Activated CD4-positive, alpha-beta T cell treated with anti-CD3 and anti-CD28 coated beads, Interleukin-10, Interleukin-2, amounts not matched to agents 100 ng/mL and 50 ng/mL, durations not matched to agents 16 hours and 8 hours (primary cell): ENCODE measurements around the gene PCP2.

Source experiments
- DNase-seq: peaks from one replicate; pipeline ENCODE4 v3.0.0-alpha.2; 2020

The PCP2 gene

DNA sequence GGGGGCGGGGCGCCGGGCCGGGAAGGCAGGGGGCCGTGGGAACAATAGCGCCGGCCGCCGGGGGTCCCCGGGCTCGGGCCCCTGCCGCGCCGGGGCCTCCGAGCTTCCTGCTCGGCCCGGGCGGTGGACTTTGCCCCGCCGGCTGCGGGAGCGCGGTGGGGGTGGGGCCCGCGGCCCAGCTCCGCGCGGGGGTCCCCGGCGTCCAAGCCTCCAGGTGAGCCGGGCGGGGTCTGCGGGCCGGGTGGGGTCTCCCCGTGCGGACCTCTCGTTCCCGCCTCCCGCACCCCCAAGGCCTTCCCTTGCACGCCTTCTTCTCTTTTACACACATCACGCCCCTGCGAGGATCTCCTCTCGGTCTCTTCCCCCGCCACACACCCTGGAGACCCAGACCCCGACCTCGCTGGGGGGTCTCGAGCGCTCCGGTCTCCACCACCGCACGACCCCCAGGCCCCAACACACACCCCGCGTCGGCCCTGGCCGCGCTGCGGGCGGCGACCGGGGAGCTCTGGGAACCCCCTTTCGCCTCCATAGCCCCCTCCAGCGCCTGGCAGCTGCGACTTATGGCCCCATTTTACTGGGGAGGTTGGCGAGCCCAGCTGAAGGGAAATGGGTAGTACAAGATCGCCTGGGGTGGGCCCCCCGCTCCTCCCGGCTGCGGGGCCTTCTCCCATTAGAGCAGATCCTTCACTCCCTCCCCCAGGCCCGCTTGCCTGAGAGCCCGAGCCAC is 37.1 kb downstream of the PCP2 start:
- DNase-seq, result no peak

DNA sequence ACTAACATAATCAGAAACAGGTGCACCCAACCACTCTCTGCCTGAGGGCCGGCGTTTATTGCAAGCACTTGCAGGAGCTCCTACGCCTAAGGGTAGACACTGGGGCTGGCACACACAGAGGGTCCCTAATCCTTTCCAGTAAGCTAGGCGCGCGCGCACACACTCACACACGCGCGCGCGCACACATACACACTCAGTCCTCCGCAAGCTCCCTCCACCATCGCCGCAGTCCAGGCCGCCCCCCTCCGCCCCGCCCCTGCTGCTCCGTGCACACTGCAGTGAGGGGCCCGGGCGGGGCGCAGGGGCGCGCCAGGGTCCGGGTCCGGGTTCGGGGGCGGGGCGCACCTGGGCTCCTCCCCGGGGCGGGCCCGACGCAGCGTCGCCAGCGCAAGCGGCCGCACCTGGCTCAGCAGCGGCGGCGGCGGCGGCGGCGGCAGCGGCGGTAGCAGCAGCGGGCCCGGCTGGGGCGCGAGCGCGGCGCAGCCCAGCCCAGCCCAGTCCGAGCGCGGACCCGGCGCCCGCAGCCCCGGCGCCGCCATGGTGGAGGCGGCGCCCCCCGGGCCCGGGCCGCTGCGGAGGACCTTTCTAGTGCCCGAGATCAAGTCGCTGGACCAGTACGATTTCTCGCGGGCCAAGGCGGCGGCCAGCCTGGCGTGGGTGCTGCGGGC is 37.9 kb downstream of the PCP2 start, which contains the start of gene CAMSAP3:
TSS of gene CAMSAP3 (plus strand) at position 398 of the 668 bp plus-strand sequence. CDS start at position 538, 140 bp downstream.
- peak; percentile 34 for DNase-seq

DNA sequence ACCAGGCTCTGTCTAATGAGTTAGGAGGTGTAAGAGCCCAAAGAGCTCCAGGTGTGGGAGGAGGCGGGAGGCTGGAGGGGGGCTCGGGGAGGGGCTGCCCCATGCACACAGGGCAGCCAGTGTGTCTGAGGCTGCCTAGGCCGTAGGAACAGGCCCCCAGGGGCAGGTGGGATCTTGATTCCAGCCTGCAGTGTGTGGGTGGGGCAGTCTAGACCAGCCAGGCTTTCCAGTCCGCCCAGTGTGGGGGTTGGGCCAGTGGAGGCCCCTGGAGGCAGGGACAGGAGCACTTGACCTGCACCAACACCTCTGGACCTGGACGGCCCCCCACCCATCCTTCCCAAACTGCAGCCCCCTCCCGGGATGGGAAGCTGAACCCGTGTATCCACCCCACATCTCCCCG is 43.3 kb downstream of the PCP2 start:
- DNase-seq, result no peak

DNA sequence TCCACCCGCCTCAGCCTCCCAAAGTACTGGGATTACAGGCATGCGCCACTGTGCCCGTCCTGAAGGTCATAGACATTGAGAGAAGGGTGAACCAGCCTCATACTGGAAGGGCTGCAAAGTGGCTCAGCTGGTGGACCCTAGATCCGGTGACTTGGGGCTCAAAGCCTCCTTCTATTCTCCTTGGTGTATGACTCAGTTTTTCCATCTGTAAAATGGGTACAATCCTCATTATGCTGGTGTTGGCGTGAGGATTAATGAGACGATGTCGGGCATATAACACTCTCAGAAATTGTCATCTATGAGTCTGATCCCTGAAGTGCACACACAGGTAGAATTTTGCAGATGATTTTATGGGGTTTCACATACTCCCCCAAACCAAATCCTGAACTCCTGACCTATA is 43.7 kb downstream of the PCP2 start:
- no peak for DNase-seq

DNA sequence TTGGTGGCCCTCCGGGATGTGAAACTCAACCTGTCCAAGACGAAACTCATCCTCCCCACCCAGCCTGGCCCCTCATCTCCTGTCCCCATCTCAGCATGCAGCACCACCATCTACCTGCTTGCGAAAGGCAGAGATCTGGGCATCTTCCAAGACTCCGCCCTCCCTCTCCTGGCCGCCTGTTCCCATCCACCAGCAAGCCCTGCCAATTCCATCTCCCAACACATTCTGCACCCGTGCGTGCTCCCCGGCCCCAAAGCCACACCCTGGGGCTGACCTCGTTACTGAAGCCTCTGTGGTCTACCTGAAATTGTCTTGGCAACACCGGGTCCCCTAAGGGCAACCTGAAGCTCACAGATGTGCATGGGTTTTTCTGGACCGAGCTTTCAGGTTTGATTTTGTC is 51.1 kb downstream of the PCP2 start:
- no peak for DNase-seq
